Uterus (tissue), 4 donors: ENCODE data around the gene CCL7. TPM values are rescaled to one million over a fixed set of nuclear protein-coding genes. Genes with fewer than 3 reads are reported as not detected.

Experiments used
- DNase-seq, 2 donors: peaks; one replicate each; pipeline ENCODE4 v3.0.0-alpha.2; 2019 to 2020
- H3K27ac ChIP-seq, 2 donors: fragments of 200-600 bp; sonication (generic); 1 replicate in 1 of 2; 2 replicates in 1 of 2; pipeline ENCODE4 v1.5.1; 2016 to 2018
- H3K27me3 ChIP-seq, 2 donors: fragments of 200-600 bp; sonication (generic); one replicate each; pipeline ENCODE4 v1.5.1; 2018 to 2019; ENCODE audit warnings: control low read depth in 1 of 2
- H3K36me3 ChIP-seq, 2 donors: fragments of 200-600 bp; sonication (generic); one replicate each; pipeline ENCODE4 v1.5.1; 2019; ENCODE audit warnings: control low read depth in 1 of 2
- H3K4me1 ChIP-seq, 2 donors: fragments of 200-600 bp; sonication (generic); one replicate each; pipeline ENCODE4 v1.5.1; 2018 to 2019; ENCODE audit warnings: control low read depth in 1 of 2
- H3K4me3 ChIP-seq, 2 donors: fragments of 200-600 bp; sonication (generic); 1 replicate in 1 of 2; 2 replicates in 1 of 2; pipeline ENCODE4 v1.5.1; 2018 to 2019; ENCODE audit warnings: mild to moderate bottlenecking in 1 of 2
- H3K9me3 ChIP-seq, 2 donors: fragments of 200-600 bp; sonication (generic); one replicate each; pipeline ENCODE4 v1.5.1; 2019; ENCODE audit warnings: control low read depth in 1 of 2
- POLR2A ChIP-seq, 2 donors: fragments of 450-650 bp; IDR thresholded peaks; one replicate each; pipeline ENCODE4 v1.6.1; 2016; ENCODE audit warnings: antibody characterized with exemption in 2 of 2, mild to moderate bottlenecking in 1 of 2, moderate library complexity in 1 of 2
- intact Hi-C: fragments of 100-400 bp; cut with DNase I; formaldehyde crosslinking; loops from one replicate; pipeline ENCODE4 v1.15.1; 2023; ENCODE audit warnings: low total_unique reads
- total RNA-seq, 4 donors: library from RNA; depleted of rRNA in 3 of 4; stranded (reverse); fragments of >200 nt in 3 of 4; gene quantifications; one replicate each; pipeline versions ENCODE4 v1.1.0 to v1.2.4, GENCODE V29; 2014 to 2023
- TF ChIP-seq, protein P1 (sequence below), 4 experiments: fragments of 200-600 bp in 2 of 4; fragments of 450-650 bp in 2 of 4; sonication (generic) in 2 of 4; IDR thresholded peaks; one replicate each; pipeline ENCODE4 v1.5.1; 2016 to 2019; ENCODE audit warnings: antibody characterized with exemption in 4 of 4, mild to moderate bottlenecking in 2 of 4, moderate library complexity in 1 of 4
- donor health status: DM: yes; HTN: yes; CAD: no.

CCL7 gene
- total RNA-seq, 4 donors from 2014 or later = not detected

DNA sequence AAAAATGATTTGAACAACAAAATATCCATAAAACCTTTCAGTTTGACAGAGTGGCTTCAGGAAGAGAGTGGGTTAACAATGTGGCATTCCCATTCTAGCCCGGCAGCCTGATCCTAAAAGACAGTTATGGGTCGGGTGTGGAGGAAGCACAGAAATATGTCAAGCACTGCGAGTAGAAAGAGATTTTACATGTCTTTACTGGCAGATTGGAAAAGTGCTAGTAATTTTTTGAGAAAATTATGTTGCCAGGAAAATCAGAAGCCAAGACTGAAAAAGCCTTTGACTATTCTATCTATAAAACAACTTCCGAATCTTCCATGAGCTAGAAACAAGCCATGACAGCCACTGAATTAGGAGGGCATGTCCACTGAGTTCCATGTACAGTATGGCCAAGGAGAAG, 9.2 kb upstream of the CCL7 start:
- TF ChIP-seq POLR2A (IDR thresholded peaks at IDR 0.05) = no peak
- TF ChIP-seq, protein P1, sequence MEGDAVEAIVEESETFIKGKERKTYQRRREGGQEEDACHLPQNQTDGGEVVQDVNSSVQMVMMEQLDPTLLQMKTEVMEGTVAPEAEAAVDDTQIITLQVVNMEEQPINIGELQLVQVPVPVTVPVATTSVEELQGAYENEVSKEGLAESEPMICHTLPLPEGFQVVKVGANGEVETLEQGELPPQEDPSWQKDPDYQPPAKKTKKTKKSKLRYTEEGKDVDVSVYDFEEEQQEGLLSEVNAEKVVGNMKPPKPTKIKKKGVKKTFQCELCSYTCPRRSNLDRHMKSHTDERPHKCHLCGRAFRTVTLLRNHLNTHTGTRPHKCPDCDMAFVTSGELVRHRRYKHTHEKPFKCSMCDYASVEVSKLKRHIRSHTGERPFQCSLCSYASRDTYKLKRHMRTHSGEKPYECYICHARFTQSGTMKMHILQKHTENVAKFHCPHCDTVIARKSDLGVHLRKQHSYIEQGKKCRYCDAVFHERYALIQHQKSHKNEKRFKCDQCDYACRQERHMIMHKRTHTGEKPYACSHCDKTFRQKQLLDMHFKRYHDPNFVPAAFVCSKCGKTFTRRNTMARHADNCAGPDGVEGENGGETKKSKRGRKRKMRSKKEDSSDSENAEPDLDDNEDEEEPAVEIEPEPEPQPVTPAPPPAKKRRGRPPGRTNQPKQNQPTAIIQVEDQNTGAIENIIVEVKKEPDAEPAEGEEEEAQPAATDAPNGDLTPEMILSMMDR (IDR thresholded peaks at IDR 0.05) = no peak

DNA sequence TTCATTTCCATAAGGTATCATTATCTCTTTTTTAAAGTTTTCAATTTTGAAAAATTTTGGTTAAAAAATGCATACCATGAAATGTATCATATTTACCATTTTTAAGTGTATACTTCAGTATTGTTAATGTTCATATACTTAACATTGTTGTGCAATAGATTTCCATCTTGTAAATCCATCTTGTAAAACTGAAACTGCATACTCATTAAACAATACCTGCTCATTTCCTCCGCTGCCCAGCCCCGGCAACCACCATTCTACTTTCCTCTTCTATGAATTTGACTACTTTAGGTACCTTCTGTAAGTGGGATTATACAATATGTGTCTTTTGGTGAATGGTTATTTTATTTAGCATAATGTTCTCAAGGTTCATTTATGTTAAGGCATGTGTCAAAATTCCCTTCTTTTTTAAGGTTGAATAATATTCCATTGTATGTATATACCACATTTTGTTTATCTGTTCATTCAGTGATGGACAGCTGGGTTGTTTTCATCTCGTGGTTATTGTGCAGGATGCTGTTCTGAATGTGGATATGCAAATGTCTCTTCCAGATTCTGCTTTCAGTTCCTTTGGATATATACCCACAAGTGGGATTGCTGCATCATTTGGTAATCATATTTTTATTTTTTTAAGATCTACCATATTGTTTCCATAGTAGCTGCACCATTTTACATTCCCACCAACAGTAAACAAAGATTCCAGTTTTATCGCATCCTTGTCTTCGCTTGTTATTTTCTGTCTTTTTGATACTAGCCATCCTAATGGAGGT, 8.3 kb upstream of the CCL7 start:
- intact Hi-C loops = no loop called here
- no peak for DNase-seq

More for the DNA sequence above, 9.2 kb upstream of the CCL7 start:
- no peak for DNase-seq
- no peaks in the 10 kb centered on the region for H3K9me3 ChIP-seq
- H3K4me3 ChIP-seq = no peak overlapping the region
- no peaks in the 10 kb centered on the region for H3K27me3 ChIP-seq
- H3K4me1 ChIP-seq = no peaks in the 10 kb centered on the region
- no peaks in the 10 kb centered on the region for H3K36me3 ChIP-seq
- intact Hi-C loops = no loop called here
- H3K27ac ChIP-seq = no peak overlapping the region

DNA sequence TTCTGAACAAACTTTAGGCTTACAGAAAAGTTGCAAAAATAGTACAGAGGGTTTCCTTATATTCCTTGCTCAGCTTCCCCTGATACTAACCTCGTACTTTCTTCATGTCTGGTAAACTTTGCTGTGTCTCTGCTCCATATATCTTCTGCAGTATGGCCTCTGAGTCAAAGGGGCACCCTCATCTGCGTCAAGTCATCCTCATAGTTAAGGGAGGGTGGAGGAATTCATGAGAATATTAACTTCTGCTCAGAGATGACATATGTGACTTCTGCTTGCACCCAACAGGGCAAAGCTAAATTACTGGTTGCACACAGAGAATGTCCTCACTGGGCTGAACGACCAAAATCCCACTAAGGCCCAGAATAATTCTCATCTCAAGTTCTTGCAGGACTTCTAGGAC, 4.3 kb upstream of the CCL7 start:
- intact Hi-C loops = no loop called here
- no peak overlapping the region for H3K27ac ChIP-seq
- no peak overlapping the region for H3K4me3 ChIP-seq
- no peaks in the 10 kb centered on the region for H3K9me3 ChIP-seq
- no peaks in the 10 kb centered on the region for H3K27me3 ChIP-seq
- H3K36me3 ChIP-seq = no peaks in the 10 kb centered on the region
- DNase-seq = no peak
- no peak for TF ChIP-seq POLR2A (IDR thresholded peaks at IDR 0.05)
- TF ChIP-seq, protein P1 (IDR thresholded peaks at IDR 0.05) = no peak
- no peaks in the 10 kb centered on the region for H3K4me1 ChIP-seq

More for the DNA sequence above, 8.3 kb upstream of the CCL7 start:
- H3K36me3 ChIP-seq = no peaks in the 10 kb centered on the region
- H3K27ac ChIP-seq = no peak overlapping the region
- no peaks in the 10 kb centered on the region for H3K9me3 ChIP-seq
- H3K27me3 ChIP-seq = no peaks in the 10 kb centered on the region
- H3K4me3 ChIP-seq = no peak overlapping the region
- no peak for TF ChIP-seq POLR2A (IDR thresholded peaks at IDR 0.05)
- TF ChIP-seq, protein P1 (IDR thresholded peaks at IDR 0.05) = no peak
- no peaks in the 10 kb centered on the region for H3K4me1 ChIP-seq

DNA sequence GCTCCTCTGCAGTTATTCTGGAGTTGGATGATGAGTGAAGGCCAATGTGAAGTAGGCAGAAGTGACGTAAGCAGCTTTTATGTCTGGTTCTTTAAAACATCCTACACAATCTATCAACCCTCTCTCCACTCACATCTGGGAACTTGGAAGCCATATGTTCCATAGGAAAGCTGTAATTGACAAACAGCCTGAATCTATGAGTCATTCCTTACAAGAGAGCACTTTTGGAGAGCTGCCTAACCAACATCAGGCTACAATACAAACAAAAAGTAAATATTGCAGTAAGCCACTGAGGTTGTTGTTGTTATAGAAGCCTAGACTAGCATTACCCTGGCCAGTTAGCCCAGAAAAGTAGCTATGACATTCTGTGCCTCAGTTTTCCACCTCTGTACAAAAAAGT, 5.9 kb downstream of the CCL7 start:
- H3K4me3 ChIP-seq = no peak overlapping the region
- TF ChIP-seq, protein P1 (IDR thresholded peaks at IDR 0.05) = no peak
- TF ChIP-seq POLR2A (IDR thresholded peaks at IDR 0.05) = no peak
- intact Hi-C loops = no loop called here
- H3K9me3 ChIP-seq = no peaks in the 10 kb centered on the region
- H3K27ac ChIP-seq = no peak overlapping the region
- no peaks in the 10 kb centered on the region for H3K27me3 ChIP-seq
- DNase-seq = no peak
- no peaks in the 10 kb centered on the region for H3K36me3 ChIP-seq
- H3K4me1 ChIP-seq = no peaks in the 10 kb centered on the region

DNA sequence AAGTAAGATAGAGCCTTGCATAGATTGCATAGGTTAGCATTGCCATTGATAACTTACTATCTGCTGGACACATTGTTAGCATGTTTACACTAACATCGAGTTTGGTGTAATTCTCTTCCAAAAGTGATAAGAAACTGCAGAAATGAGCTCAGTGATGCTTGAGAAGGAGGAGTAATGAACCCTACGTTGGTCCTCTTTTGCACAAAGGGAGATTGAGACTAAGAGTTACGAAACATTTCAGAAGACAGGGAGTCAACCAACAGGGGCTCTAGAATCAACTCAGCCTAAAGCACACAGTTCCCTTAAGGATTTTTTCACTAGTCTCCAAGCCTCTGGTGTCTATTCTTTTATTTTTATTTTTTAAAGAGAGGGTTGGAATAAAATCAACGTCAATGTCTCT, 6.8 kb downstream of the CCL7 start:
- Histone ChIP-seq H3K4me3 (no peak overlapping the region), H3K36me3 (no peaks in the 10 kb centered on the region), H3K4me1 (no peaks in the 10 kb centered on the region), H3K27me3 (no peaks in the 10 kb centered on the region), H3K9me3 (no peaks in the 10 kb centered on the region), H3K27ac (no peak overlapping the region)
- no peak for TF ChIP-seq POLR2A (IDR thresholded peaks at IDR 0.05)
- TF ChIP-seq, protein P1 (IDR thresholded peaks at IDR 0.05) = no peak
- no peak for DNase-seq
- intact Hi-C loops = no loop called here
